NCI-H510A (cell line): ENCODE results near the gene POMP.
A peak's percentile ranks its signal among the peaks of the same experiment; 100 is the strongest.
"Not testable (repeated sequence)": the region's sequence is repeated elsewhere in the genome, so short reads cannot be mapped to it uniquely, and the experiment has no call there.

ENCODE experiments used
- DNase-seq: peaks from one replicate; lab custom pipeline; 2025; lab: John Stamatoyannopoulos, UW

POMP gene

DNA sequence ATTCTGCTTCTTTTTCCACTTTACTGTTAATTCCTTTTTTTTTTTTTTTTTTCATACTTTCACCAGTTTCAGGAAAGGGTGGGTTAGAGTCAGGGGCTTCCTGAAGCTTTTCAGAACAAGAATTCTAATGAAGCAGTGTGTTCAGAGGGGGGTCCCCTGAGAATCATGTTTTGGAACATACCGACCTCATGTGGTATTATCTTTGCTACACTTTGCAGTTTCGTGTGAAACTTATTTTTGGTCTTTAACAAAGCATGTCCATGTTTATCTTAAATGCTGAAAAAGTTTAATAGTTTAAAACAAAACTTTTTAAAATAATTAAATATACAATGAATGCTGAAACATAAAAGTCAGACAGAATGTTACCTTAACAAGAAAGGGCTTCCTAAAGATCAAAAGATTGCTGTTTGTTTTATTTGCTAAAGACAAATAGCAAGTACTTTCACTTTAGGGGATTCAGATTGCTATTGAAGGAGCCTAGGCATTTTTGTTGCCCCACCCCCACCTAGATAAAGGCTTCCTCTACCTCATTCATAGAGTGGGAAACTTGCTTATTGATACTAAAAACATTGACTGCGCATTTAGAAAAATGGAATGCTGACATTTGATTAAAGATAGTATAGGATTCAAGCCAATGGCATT, 21.1 kb upstream of the POMP start:
- DNase-seq: no peak

DNA sequence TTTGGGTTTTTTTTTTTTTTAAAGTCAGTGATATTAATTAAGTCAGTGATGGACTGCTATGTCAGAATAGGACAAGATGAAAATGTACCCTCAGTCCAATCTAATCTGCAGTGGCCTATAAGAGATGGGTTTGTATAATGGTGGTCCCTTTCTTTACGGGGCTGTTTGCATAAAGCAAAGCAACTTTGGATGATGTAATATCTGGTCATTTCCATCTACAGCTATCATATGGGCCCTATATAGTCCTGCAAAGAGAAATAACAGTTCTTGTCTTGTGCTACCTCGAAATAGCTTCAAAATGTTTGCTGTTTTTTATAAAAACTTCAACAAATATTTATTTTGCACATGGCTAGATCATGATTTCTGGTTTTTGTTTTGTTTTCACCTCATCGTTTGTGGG, 20.2 kb upstream of the POMP start:
- DNase-seq: no peak

DNA sequence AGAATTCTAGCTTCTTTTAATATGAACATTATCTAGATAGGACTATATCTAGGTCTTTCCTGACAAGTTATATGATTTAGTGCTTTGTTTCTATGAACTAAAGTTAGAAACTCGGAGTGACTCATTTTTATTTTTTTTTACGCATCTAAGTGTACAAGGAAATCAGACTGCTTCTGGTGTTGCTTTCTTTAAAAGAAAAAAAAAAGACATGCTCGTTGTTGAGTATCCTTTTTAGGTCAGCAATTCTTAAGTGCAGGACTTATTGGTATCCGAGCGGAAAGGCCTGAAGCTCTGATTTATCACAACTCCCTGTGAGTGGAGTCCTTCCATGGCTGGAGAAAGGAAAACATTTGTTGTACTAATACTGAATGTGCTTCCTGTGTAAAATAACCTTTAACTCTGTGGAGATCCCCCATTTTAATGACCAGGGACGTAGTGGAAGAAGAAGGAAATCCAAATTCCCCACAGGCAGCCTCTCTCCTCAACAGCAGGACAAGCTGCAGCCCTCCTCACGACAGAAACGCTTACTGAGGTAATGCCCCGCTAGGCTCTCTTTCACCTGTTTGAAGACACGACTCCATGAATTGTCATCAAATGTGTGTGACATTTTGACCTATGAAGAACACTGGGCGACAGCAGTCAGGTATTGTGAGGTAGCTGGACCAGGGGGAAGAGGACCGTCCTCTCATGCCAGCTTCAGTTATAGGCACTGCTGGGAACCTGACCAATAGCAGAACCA, 17.9 kb upstream of the POMP start:
- DNase-seq: no peak

DNA sequence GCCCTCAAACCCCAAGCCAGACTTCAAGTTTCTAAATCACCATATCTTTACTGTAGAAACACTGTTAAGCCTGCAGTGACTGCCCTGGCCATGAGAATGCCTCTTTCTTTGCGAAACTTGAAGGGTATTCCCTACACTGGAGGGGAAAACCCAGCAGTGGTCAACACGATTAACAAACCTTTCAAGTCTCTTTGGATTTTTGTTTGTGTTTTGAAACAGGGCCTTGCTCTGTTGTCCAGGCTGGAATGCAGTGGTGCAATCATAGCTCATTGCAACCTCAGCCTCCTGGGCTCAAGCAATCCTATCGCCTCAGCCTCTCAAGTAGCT, 17.4 kb upstream of the POMP start:
- no peak for DNase-seq

DNA sequence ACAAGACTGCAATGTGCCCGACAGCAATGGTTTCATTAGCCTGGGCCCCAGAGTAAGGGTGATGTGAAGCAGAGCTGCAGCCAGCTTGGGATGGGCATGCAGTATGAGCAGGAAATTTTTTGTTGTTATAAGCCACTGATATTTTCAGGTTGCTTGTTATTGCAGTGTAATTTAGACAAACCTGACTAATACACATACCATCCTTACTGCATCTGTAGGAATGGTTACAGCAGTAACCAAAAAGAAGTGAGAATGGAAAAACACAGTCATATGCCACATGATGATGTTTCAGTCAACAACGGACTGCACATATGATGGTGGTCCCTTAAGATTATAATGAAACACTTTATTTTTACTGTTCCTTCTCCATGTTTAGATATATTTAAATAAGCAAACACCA, 8.6 kb upstream of the POMP start:
- DNase-seq: no peak

DNA sequence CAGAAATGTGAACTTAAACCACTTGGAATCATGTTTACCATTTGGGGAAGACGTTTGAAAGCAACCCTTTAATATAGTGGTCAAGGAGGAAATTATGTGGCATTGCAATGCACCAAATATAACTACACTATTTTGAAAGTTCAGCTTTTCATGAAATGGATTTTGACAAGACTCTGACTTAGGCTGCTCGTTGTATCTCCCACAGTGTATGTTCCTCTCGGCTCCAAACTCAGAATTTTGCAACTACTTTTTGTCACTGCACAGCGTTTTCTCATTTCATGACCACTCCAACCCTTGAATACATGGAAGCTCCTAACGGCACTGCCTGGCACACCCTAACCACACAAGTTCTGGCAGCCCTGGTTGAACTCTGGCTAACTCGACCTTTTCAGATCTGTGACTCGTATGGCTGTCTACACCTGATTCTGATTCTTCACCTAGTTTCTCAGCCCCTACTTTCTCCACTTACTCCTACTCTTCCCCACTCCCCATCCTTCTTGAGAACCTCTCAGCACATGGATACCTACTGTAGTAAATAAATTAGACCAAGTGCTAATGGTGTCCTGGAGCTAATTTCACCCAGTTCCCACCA, 7.0 kb upstream of the POMP start:
- no peak for DNase-seq

DNA sequence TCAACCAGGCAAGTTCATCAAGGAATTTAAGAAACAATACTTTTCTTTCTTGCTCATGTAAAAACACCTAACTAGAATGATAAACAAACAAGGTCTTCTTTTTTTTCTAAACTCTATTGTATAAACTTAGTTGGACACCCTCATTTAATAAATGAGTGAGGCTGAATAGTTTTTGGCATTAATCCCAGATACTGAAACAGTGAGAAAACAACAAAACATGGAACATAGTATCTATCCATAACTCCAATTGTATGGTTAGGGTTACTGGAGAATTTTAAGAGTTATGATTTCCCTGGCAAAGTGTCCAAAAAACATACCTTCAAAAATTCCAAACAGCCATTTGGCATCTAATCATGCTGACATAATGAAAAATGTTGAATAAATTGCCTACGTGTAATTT, 5.8 kb upstream of the POMP start:
- DNase-seq: no peak

DNA sequence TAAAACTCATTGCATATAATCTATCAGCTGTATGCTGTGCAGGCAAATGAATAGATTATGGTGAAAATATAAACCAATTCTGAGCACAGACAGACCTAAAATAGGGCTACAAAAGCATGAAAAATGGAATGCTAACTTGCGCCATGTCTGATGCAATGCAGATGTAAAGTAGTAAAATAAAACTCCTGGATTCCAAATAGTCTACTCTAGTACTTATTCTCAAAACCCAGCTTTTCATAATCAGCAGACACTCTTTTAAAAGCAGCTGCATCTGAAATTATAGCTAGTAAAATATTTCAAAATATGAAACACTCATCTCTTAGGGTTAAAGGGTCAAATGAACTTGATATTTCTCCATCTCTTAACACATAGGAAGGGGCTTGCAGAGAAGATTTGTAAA, 4.7 kb upstream of the POMP start:
- no peak for DNase-seq

DNA sequence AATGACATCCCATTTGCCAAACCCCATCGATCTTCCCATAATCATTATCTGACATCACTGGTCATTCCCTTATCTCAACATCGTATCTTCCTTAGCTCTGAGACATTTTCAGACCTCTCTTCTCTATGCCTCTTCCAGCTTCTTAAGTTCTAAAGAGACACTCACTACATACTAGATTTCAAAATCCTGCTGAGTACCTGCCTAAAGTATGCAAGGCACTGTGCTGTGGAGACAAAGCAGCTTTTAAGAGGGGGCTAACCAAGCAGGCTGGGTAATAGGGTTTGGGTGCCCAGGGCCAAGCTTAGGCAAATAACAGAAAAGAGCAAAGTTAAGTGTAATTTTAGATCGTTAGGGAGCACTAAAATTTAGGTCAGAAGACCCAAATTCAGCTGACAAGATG, 3.4 kb upstream of the POMP start:
- no peak for DNase-seq

DNA sequence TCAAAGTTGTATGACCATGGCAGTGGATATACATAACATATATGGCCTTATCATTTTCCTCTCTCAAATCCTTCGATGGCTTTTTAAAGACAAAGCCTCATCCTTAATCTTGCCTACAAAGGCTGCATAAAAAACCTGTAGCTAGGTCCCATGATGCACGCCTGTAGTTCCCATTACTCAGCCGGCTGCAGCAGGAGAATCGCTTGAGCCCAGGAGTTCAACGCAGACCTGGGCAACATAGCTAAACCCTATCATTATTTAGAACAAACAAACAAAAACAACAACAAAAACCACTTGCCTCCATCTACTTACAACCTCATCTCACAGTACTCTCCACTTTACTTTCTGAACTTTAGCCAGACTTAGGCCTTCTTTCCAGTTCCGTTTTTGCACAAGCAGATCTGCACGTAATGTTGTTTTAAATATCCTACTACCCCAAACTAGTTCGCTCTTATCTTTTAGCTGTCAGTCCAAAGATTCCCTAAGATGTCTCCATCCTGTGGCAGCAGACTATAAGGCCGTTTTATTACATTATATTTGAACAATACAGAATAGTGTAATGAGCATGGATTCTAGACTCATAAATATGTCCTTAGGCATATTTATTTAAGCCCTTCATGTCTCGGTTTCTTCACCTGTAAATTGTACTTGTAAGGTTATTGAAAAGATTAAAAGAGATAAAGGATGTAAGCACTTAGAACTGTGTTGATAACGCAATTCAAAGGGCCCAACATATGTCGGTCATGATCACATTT, 969 bp upstream of the POMP start:
- no peak for DNase-seq

DNA sequence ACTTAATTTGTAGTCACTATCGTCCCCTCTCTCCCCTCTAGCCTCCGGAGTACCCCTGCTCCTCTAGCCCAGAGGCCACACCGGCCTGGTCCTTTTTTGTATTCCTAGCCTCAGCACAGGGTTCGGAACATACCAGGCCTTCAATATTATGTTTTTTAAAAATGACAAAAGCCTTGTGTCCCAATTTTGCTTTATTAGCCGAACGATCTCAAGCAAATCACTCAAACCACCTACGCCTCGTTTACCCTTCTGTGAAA, 463 bp upstream of the POMP start:
- DNase-seq: no peak

DNA sequence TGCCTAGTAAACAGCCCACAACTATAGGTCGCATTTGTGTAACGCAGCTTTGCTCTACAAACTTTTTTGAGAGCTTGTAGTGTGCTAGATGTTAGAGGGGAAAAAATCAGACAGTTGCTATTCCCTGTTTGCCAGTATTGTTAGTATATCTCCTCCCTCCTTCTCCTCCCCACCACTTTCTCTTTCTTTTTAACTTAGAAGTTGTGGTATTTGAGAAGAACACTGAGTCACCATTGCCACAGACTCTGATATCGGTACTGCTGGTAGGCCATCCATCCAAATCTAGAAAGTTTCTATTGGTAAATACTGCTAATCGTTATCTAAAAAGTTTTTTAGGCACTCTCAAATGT, 666 bp downstream of the POMP start:
- no peak for DNase-seq

DNA sequence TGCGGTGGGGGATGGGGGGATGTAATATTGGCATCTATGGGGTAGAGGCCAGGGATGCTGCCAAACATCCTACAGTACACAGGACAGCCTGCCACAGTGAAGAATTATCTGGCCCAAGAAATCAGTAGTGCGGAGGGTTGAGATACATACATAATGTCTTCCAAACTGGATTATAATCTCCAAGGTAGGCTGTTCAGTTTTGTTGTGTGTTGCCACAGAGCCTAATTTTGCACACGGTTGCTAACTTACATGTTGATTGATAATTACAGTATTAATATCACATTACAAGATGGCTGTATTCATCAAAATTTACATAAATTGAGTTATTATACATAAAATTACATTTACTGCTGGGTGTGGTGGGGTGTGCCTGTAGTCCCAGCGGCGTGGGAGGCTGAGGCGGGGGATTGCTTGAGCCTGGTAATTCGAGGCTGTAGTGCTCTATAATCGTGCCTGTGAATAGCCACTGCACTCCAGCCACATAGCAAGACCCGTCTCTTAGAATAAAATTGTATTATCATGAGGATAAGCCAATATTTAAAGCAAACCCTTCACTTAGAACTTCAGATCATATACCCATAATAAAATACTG, 8.1 kb downstream of the POMP start:
- DNase-seq: no peak

DNA sequence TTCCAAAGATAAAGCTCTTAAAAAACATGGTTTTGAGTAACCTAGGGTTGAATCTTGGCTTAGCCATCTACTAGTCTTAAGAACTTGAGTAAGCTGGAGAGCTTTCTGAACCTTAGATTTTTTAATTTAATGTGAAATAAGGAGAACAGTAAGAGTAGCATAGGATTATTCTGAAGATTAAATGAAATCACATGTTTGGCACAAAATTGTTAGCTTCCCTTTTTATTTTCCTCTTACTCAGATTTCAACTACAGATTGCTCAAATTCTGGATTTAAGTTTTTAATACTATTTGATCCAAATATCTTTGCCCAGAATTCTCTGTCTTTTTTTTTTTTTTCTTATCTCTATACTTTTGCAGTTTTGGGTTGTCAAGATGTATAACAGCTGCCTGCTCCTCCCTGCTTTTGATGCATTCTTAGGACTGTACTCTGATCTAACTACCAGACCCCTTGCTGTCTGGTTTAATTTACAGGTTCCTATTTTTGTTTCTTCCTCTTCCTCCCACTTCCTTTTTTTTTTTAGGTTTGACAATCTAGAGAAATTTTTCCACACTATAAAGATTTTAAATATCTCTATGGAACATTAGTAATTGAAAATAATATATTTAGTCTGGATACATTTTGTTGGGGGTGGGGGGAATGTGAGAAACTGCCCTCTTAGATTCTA, 12.3 kb downstream of the POMP start:
- no peak for DNase-seq

DNA sequence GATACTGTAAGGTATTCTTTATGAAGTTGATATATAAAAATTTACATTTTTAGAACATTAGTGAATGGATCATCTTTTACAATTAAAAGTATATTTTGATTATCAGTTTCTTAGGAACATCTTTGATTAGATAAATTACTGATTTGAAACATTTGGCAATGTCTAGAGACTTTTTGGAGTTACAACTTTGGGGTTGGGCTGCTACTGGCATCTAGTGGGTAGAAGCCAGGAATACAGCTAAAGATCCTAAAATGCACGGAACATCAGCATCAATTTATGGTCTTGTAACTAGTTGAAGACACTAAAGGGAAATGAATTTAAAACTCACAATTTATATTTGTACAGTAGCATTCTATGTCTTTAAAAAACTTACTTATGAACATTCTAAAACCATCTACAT, 19.9 kb downstream of the POMP start:
- no peak for DNase-seq

DNA sequence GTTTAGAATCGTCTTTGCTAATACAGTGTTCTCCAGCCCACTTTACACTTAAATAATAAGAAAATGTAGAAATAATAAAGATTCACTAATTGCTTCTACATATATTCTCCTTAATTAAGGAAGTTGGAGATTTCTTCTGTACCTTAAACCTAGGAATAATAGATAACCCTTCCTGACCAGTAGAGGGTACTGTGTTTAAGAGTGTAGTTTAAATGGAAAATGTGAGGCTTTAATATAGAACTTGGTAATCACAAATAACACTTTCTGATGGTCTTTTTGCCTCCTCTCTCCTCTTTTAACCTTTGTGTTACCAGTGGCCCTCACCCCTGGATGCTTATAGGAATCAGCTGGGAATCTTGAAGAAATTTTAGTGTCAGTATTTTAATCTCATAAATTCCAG, 20.7 kb downstream of the POMP start:
- no peak for DNase-seq

DNA sequence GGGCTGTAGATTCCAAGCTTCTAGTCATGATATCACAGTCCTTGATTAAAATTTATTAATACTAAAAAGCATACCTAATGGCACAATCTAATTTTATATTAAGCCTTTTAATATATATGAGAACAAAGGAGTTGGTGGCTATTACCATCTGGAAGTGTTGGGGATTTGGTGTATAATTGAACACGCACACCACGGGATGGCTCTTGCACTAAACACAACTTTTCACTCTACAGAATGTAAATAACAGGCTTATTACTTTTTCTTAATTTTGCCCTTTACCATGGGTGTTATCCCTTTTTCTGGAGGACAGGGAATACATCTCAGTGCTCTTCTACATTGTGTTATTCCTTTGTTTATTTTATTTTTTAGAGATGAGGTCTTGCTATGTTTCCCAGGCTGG, 21.6 kb downstream of the POMP start:
- no peak for DNase-seq

DNA sequence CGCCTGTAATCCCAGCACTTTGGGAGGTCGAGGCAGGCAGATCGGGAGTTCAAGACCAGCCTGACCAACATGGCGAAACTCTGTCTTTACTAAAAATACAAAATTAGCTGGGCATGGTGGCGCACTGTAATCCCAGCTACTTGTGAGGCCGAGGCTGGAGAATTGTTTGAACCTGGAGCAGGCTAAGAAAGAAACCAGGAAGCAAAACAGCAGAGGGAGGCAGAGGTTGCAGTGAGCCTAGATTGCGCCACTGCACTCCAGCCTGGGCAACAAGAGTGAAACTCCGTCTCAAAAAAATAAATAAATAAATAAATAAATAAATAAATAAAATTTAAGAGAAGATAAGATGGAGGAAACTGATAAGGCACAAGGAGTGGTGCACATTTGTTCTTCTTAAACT, 24.2 kb downstream of the POMP start:
- not testable (repeated sequence) for DNase-seq

DNA sequence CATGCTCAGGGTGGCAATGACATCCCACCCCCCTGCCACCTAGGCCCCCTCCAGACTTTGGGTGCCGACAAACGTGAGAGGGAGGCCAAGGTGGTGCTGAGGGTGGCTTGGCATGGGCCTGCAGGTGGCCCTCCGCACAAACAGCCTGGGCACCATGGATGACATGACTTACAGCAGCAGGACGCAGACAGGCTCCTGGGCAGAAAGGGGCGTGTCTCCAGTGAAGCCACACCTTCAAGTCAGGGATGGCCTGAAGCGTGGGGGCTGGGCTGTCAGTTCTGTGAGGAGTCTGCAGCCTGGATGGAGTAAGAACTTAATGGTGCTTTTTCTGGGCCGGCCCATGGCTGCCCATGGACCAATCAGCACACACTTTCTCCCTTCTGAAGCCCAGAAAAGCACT, 25.3 kb downstream of the POMP start:
- no peak for DNase-seq

DNA sequence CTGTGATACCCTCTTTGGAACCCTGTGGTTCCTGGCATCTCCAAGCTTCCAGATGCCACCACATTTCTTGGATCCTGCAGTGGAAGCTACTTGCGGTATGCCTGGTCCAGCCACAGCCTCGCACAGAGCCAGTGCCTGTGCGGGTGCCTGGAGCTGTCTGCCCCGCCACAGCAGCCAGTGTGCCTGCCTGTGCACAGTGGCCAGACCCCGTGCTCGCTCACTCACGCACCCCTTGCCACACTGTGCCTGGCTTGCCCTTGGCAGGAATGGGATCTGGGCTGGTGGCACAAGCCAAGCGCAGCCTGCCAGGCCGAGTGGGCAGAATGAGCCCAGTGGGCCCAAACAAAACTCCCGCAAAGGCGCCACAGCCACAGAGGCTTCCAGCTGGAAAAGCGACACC, 26.2 kb downstream of the POMP start:
- no peak for DNase-seq

DNA sequence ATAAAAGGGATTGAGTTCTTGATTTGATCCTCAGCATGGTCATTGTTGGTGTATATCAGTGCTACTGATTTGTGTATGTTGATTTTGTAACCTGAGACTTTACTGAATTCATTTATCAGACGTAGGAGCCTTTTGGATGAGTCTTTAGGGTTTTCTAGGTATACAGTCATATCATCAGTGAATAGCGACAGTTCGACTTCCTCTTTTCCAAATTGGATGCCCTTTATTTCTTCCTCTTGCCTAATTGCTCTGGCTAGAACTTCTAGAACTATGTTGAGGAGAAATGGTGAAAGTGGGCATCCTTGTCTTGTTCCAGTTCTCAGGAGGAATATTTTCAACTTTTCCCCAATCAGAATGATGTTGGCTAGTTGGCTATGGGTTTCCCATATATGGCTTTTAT, 27.0 kb downstream of the POMP start:
- DNase-seq: no peak

DNA sequence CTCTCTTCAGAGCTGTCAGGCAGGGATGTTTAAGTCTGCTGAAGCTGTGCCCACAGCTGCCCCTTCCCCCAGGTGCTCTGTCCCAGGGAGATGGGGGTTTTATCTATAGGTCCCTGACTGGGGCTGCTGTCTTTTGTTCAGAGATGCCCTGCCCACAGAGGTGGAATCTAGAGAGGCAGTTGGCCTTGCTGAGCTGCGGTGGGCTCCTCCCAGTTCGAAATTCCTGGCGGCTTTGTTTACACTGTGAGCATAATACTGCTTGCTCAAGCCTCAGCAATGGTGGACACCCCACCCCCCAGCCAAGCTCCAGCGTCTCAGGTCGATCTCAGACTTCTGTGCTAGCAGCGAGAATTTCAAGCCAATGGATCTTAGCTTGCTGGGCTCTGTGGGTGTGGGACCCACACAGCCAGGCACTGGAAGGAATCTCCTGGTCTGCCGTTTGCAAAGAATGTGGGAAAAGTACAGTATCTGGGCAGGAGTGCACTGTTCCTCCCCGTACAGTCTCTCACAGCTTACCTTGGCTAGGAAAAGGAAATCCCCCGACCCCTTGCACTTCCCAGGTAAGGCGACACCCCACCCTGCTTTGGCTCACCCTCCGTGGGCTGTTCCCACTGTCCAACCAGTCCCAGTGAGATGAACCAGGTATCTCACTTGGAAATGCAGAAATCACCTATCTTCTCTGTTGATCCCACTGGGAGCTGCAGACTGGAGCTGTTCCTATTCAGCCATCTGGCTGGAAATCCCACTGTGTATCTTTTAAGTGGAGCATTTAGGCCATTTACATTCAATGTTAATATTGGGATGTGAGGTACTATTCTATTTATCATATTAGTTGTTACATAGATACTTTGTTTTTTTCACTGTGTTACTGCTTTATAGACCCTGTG, 34.9 kb downstream of the POMP start:
- peak; percentile 14 for DNase-seq
